ENCODE results near the gene OR56B1. TPM values are rescaled to one million over a fixed set of nuclear protein-coding genes. Genes with fewer than 3 reads are reported as not detected.

The OR56B1 gene
- total and polyA plus RNA-seq, 4 donors = 0.03 to 0.08 TPM; not detected in 2

- Histone ChIP-seq H3K9me3 (ENCODE audit: control insufficient read depth in 4 of 4, insufficient read depth in 3 of 4, low read length in 3 of 4) (no peaks in the 10 kb centered on the region), H3K36me3 (ENCODE audit: control insufficient read depth in 4 of 4, insufficient read depth in 4 of 4, low read length in 4 of 4) (no peaks in the 10 kb centered on the region), H3K27me3 (ENCODE audit: control insufficient read depth in 3 of 3, insufficient read depth in 3 of 3, low read length in 2 of 3) (no peaks in the 10 kb centered on the region), H3K27ac (ENCODE audit: low read depth in 1 of 2, low read length in 1 of 2) (no peak within 1 kb of the TSS), H3K9ac (ENCODE audit: insufficient read depth in 1 of 2, low read length in 2 of 2) (no peak within 1 kb of the TSS), H3K4me3 (no peak within 1 kb of the TSS), H3K4me1 (ENCODE audit: control insufficient read depth in 5 of 5, insufficient read depth in 5 of 5, low read length in 5 of 5) (no peaks in the 10 kb centered on the region)
- 47 to 71% methylated on average over 4 of the region's 4 CpGs for WGBS, 2 donors
- DNase-seq (no peak), ATAC-seq (ENCODE audit: insufficient read depth, low FRiP score) (no peak)
- no peak for TF ChIP-seq CTCF (IDR thresholded peaks at IDR 0.05; ENCODE audit: control extremely low read depth, extremely low read depth)
These were observed 47.0 kb downstream of the OR56B1 start, which contains the start of gene OR52N5 for GRCh38 chr11:5783255-5783654. OR52N5 (minus strand) TSS chr11:5783355; CDS start chr11:5778634, 4,721 bp downstream.

Other genes with a start within 250 kb of the OR56B1 start
- not detected for gene OR52D1, start 247.8 kb upstream of the OR56B1 start, total RNA-seq
- gene OR52D1, start 247.8 kb upstream of the OR56B1 start, polyA plus RNA-seq = not detected
- 1 to 10 TPM in 1 of 2 donors, under 1 TPM in 1; 0.28 to 1.4 TPM for gene UBQLN3, start 226.5 kb upstream of the OR56B1 start, total RNA-seq
- gene UBQLN3, start 226.5 kb upstream of the OR56B1 start, polyA plus RNA-seq = under 1 TPM in 1 of 2 donors, not detected in 1; 0.06 TPM
- gene UBQLNL, start 219.7 kb upstream of the OR56B1 start, total RNA-seq = under 1 TPM; 0.74 to 0.85 TPM
- under 1 TPM; 0.16 to 0.39 TPM for gene UBQLNL, start 219.7 kb upstream of the OR56B1 start, polyA plus RNA-seq
- gene OR52H1, start 187.9 kb upstream of the OR56B1 start, total RNA-seq = 1 to 10 TPM in 1 of 2 donors, under 1 TPM in 1; 0.40 to 2.8 TPM
- gene OR52H1, start 187.9 kb upstream of the OR56B1 start, polyA plus RNA-seq = under 1 TPM in 1 of 2 donors, not detected in 1; 0.03 TPM
- gene OR52B6, start 155.6 kb upstream of the OR56B1 start, total RNA-seq = not detected
- gene OR52B6, start 155.6 kb upstream of the OR56B1 start, polyA plus RNA-seq = not detected
- 1 to 10 TPM; 2.5 to 4.2 TPM for gene TRIM6, start 139.8 kb upstream of the OR56B1 start, total RNA-seq
- 1 to 10 TPM; 2.1 to 3.1 TPM for gene TRIM6, start 139.8 kb upstream of the OR56B1 start, polyA plus RNA-seq
- gene TRIM34, start 111.4 kb upstream of the OR56B1 start, total RNA-seq = 10 to 100 TPM in 1 of 2 donors, 1 to 10 TPM in 1; 8.5 to 10.9 TPM
- gene TRIM34, start 111.4 kb upstream of the OR56B1 start, polyA plus RNA-seq = 1 to 10 TPM; 4.1 to 8.0 TPM
- gene TRIM5, start 51.4 kb upstream of the OR56B1 start, total RNA-seq = 10 to 100 TPM; 34.1 to 46.0 TPM
- gene TRIM5, start 51.4 kb upstream of the OR56B1 start, polyA plus RNA-seq = 10 to 100 TPM; 12.3 to 15.3 TPM
- gene TRIM22, start 46.7 kb upstream of the OR56B1 start, total RNA-seq = 100 to 1,000 TPM; 107 to 128 TPM
- 100 to 1,000 TPM in 1 of 2 donors, 10 to 100 TPM in 1; 59.0 to 173 TPM for gene TRIM22, start 46.7 kb upstream of the OR56B1 start, polyA plus RNA-seq
- gene OR52N4, start 17.8 kb downstream of the OR56B1 start, total RNA-seq = under 1 TPM; 0.26 to 0.28 TPM
- under 1 TPM; 0.31 to 0.41 TPM for gene OR52N4, start 17.8 kb downstream of the OR56B1 start, polyA plus RNA-seq
- gene OR52N5, start 46.9 kb downstream of the OR56B1 start, total RNA-seq = not detected
- gene OR52N5, start 46.9 kb downstream of the OR56B1 start, polyA plus RNA-seq = not detected
- gene OR52N1, start 54.8 kb downstream of the OR56B1 start, total RNA-seq = not detected
- not detected for gene OR52N1, start 54.8 kb downstream of the OR56B1 start, polyA plus RNA-seq
- not detected for gene OR52N2, start 72.5 kb downstream of the OR56B1 start, total RNA-seq
- under 1 TPM in 1 of 2 donors, not detected in 1; 0.06 TPM for gene OR52N2, start 72.5 kb downstream of the OR56B1 start, polyA plus RNA-seq
- not detected for gene OR52E6, start 105.4 kb downstream of the OR56B1 start, total RNA-seq
- not detected for gene OR52E6, start 105.4 kb downstream of the OR56B1 start, polyA plus RNA-seq
- gene OR52E8, start 121.2 kb downstream of the OR56B1 start, total RNA-seq = under 1 TPM in 1 of 2 donors, not detected in 1; 0.18 TPM
- not detected for gene OR52E8, start 121.2 kb downstream of the OR56B1 start, polyA plus RNA-seq
- not detected for gene OR52E4, start 144.2 kb downstream of the OR56B1 start, total RNA-seq
- not detected for gene OR52E4, start 144.2 kb downstream of the OR56B1 start, polyA plus RNA-seq
- gene OR52E5, start 156.8 kb downstream of the OR56B1 start, total RNA-seq = not detected
- gene OR52E5, start 156.8 kb downstream of the OR56B1 start, polyA plus RNA-seq = not detected
- gene OR56A3, start 205.8 kb downstream of the OR56B1 start, total RNA-seq = not detected
- gene OR56A3, start 205.8 kb downstream of the OR56B1 start, polyA plus RNA-seq = not detected
- gene OR56A5, start 232.0 kb downstream of the OR56B1 start, total RNA-seq = not detected
- not detected for gene OR56A5, start 232.0 kb downstream of the OR56B1 start, polyA plus RNA-seq